WTC11 (cell line): ENCODE data around the gene LGALS9. TPM values are rescaled to one million over a fixed set of nuclear protein-coding genes. Genes with fewer than 3 reads are reported as not detected.
"Not testable (repeated sequence)": the region's sequence is repeated elsewhere in the genome, so short reads cannot be mapped to it uniquely, and the experiment has no call there.

Source experiments
- ATAC-seq: fragments of 200-7000 bp; cut with Tn5 transposase; 2 replicates; pipeline ENCODE4 v1.10.0; 2021; ENCODE audit warnings: mild to moderate bottlenecking, moderate library complexity
- CTCF ChIA-PET: fragments of 300-600 bp; sonication (Branson Sonifier 250); formaldehyde crosslinking; loops from one replicate; lab custom pipeline; 2021; ENCODE audit warnings: antibody characterized with exemption; lab: Charles Lee
- POLR2A ChIA-PET: fragments of 350-600 bp; sonication (Branson Sonifier 250); formaldehyde crosslinking; loops from one replicate; lab custom pipeline; 2021; ENCODE audit warnings: antibody characterized with exemption; lab: Charles Lee
- DNase-seq: peaks from one replicate; pipeline ENCODE4 v3.0.0; 2021; ENCODE audit warnings: low spot score
- H3K27ac Mint-ChIP-seq: 2 replicates; pipeline ENCODE4 v1.8.0; 2021; ENCODE audit warnings: mixed read lengths
- H3K27me3 Mint-ChIP-seq: 2 replicates; pipeline ENCODE4 v1.8.0; 2021; ENCODE audit warnings: low read depth, mild to moderate bottlenecking, moderate library complexity, mixed read lengths
- H3K36me3 Mint-ChIP-seq: 2 replicates; pipeline ENCODE4 v1.8.0; 2021; ENCODE audit warnings: mixed read lengths
- H3K4me1 Mint-ChIP-seq: 2 replicates; pipeline ENCODE4 v1.8.0; 2022; ENCODE audit warnings: mixed read lengths
- H3K4me3 Mint-ChIP-seq: 2 replicates; pipeline ENCODE4 v1.8.0; 2021; ENCODE audit warnings: mild to moderate bottlenecking, moderate library complexity, mixed read lengths
- H3K9me3 Mint-ChIP-seq: 2 replicates; pipeline ENCODE4 v1.8.0; 2021; ENCODE audit warnings: mixed read lengths
- AR ChIP-seq: fragments of 250-450 bp; sonication (Bioruptor Pico); IDR thresholded peaks from 2 replicates; pipeline ENCODE4 v1.9.0; 2021; ENCODE audit warnings: mild to moderate bottlenecking
- ATF6 ChIP-seq: sonication (generic); formaldehyde crosslinking; IDR thresholded peaks from 2 replicates; pipeline ENCODE4 v1.8.1; 2023; ENCODE audit warnings: mild to moderate bottlenecking, missing genetic modification reagents
- E2F4 ChIP-seq: sonication (generic); formaldehyde crosslinking; IDR thresholded peaks from 2 replicates; pipeline ENCODE4 v1.8.1; 2022; ENCODE audit warnings: low read depth, mild to moderate bottlenecking, moderate library complexity, missing genetic modification reagents, borderline replicate concordance
- ELF4 ChIP-seq: sonication (generic); formaldehyde crosslinking; IDR thresholded peaks from 2 replicates; pipeline ENCODE4 v1.8.1; 2022; ENCODE audit warnings: low read depth, mild to moderate bottlenecking, moderate library complexity, missing genetic modification reagents
- FOXP1 ChIP-seq: sonication (generic); formaldehyde crosslinking; IDR thresholded peaks from 2 replicates; pipeline ENCODE4 v1.8.0; 2022; ENCODE audit warnings: missing genetic modification reagents, mild to moderate bottlenecking, moderate library complexity, borderline replicate concordance
- IRF2 ChIP-seq: sonication (generic); formaldehyde crosslinking; IDR thresholded peaks from 2 replicates; pipeline ENCODE4 v1.8.0; 2022; ENCODE audit warnings: low read depth, missing genetic modification reagents, borderline replicate concordance
- RELA ChIP-seq: sonication (generic); formaldehyde crosslinking; IDR thresholded peaks from 2 replicates; pipeline ENCODE4 v1.8.1; 2022; ENCODE audit warnings: missing genetic modification reagents, mild to moderate bottlenecking, borderline replicate concordance
- SMAD4 ChIP-seq: sonication (generic); formaldehyde crosslinking; IDR thresholded peaks from 2 replicates; pipeline ENCODE4 v1.8.0; 2022; ENCODE audit warnings: mild to moderate bottlenecking, missing genetic modification reagents
- SOX15 ChIP-seq: fragments of 250-450 bp; sonication (Bioruptor Pico); IDR thresholded peaks from 2 replicates; pipeline ENCODE4 v1.9.0; 2021; ENCODE audit warnings: mild to moderate bottlenecking
- TCF7 ChIP-seq: sonication (generic); formaldehyde crosslinking; IDR thresholded peaks from 2 replicates; pipeline ENCODE4 v1.8.0; 2022; ENCODE audit warnings: mild to moderate bottlenecking, low read depth, missing genetic modification reagents, moderate library complexity
- TEAD4 ChIP-seq: sonication (generic); formaldehyde crosslinking; IDR thresholded peaks from 2 replicates; pipeline ENCODE4 v1.8.0; 2022; ENCODE audit warnings: mild to moderate bottlenecking, missing genetic modification reagents
- ZNF121 ChIP-seq: sonication (generic); formaldehyde crosslinking; IDR thresholded peaks from 2 replicates; pipeline ENCODE4 v1.8.0; 2023; ENCODE audit warnings: missing genetic modification reagents
- ZNF263 ChIP-seq: sonication (generic); formaldehyde crosslinking; IDR thresholded peaks from 2 replicates; pipeline ENCODE4 v1.8.1; 2022; ENCODE audit warnings: low read depth, mild to moderate bottlenecking, moderate library complexity, missing genetic modification reagents
- ZNF423 ChIP-seq: fragments of 250-450 bp; sonication (Bioruptor Pico); IDR thresholded peaks from 2 replicates; pipeline ENCODE4 v2.1.2; 2022; ENCODE audit warnings: mild to moderate bottlenecking, moderate library complexity
- total RNA-seq: library from RNA; stranded (reverse); gene quantifications from 3 replicates; pipeline ENCODE4 v1.2.3, GENCODE V29; 2021
- TF ChIP-seq, protein P1 (sequence below): fragments of 250-450 bp; sonication (Bioruptor Pico); conservative IDR thresholded peaks from 2 replicates; pipeline ENCODE4 v1.9.0; 2021; ENCODE audit warnings: mild to moderate bottlenecking
- TF ChIP-seq, protein P2 (sequence below): fragments of 200-600 bp; IDR thresholded peaks from 2 replicates; pipeline ENCODE4 v1.8.0; 2022; ENCODE audit warnings: antibody characterized with exemption

Gene LGALS9
- total RNA-seq, 1 experiment from 2014 or later, result 5.7 TPM

GRCh38 chr17:27628376-27628775 is 2.6 kb upstream of the LGALS9 start (continued):
- TF ChIP-seq, protein P1, sequence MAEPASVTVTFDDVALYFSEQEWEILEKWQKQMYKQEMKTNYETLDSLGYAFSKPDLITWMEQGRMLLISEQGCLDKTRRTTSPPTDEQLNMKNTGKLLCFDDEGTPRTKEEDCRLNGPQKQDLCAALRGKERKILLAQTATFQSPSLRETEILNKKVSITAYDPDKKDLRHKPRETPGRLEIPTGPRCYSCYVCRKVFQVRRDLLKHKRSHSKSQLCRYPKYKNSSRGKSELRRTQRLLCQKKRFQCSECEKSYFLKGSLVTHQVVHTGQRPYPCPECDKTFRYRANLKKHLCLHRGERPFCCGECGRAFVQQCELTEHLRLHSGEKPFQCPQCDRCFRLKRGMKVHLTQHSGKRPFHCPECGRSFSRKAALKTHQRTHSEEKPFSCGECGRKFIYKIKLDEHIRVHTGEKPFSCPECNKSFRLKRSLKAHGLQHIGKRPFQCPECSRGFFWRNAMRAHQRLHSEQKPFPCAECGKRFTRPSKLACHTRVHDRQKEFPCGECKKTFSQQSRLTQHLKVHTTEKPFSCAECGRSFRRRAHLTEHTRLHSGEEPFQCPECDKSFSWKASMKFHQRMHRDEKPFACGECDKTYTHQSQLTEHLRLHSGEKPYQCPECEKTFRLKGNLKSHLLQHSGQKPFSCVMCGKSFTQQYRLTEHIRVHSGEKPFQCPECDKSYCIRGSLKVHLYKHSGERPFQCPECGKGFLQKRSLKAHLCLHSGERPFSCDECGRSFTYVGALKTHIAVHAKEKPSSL (CRISPR knock-in tag), result no peak
- TF ChIP-seq TEAD4 (CRISPR knock-in tag), result no peak
- no peak for TF ChIP-seq RELA (CRISPR knock-in tag)
- no peak for TF ChIP-seq AR (CRISPR knock-in tag)

DNA sequence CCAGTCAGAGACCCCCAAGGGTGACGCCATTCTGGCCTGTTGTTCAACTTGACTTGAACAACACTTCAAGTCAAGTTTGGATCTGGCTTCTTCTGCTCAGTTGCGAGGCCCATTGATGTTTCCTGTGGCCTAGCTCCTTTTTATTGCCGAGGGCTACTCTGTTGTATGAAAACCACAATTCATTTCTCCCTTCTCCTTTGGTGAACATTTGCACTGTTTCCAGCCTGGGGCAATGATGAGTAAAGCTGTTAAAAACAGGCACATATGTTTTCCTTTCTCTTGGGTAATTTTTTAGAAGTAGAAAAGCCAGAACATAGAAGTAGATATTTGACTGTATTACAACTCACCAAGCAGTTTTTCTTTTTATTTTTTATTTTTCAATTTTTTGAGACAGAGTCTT is 1.7 kb upstream of the LGALS9 start:
- POLR2A ChIA-PET, H3K4me1 Mint-ChIP-seq, ATAC-seq, H3K36me3 Mint-ChIP-seq, H3K4me3 Mint-ChIP-seq, H3K27ac Mint-ChIP-seq, H3K27me3 Mint-ChIP-seq, DNase-seq, H3K9me3 Mint-ChIP-seq: not testable (repeated sequence)
- CTCF ChIA-PET, result interaction anchor here (1.1 kb wide), 1 partner anchor 21 kb away, joined by 3 read pairs; no protein-coding TSS in a partner anchor

- Mint-ChIP-seq H3K27me3 (no peaks in the 10 kb centered on the region), H3K36me3 (peaks cover 5% of the 10 kb centered on the region), H3K27ac (no peak overlapping the region), H3K9me3 (no peaks in the 10 kb centered on the region), H3K4me1 (0 out of 2 replicates have a peak, but pooled peaks cover 3% of the 10 kb centered on the region), H3K4me3 (no peak overlapping the region)
- ChIA-PET CTCF (interaction anchor here (0.6 to 2.3 kb wide), 4 partner anchors 33 to 651 kb away, joined by 3 to 6 read pairs (median 5); no protein-coding TSS in a partner anchor), POLR2A (no interaction called here)
- DNase-seq, result no peak
- ATAC-seq, result no peak
- TF ChIP-seq ZNF263 (no peak), ATF6 (no peak), FOXP1 (CRISPR knock-in tag) (no peak), ZNF423 (CRISPR knock-in tag) (no peak), SMAD4 (no peak), IRF2 (CRISPR knock-in tag) (no peak), SOX15 (CRISPR knock-in tag) (no peak), ELF4 (CRISPR knock-in tag) (no peak), ZNF121 (CRISPR knock-in tag) (no peak), E2F4 (CRISPR knock-in tag) (no peak), TCF7 (CRISPR knock-in tag) (no peak)
- TF ChIP-seq, protein P2, sequence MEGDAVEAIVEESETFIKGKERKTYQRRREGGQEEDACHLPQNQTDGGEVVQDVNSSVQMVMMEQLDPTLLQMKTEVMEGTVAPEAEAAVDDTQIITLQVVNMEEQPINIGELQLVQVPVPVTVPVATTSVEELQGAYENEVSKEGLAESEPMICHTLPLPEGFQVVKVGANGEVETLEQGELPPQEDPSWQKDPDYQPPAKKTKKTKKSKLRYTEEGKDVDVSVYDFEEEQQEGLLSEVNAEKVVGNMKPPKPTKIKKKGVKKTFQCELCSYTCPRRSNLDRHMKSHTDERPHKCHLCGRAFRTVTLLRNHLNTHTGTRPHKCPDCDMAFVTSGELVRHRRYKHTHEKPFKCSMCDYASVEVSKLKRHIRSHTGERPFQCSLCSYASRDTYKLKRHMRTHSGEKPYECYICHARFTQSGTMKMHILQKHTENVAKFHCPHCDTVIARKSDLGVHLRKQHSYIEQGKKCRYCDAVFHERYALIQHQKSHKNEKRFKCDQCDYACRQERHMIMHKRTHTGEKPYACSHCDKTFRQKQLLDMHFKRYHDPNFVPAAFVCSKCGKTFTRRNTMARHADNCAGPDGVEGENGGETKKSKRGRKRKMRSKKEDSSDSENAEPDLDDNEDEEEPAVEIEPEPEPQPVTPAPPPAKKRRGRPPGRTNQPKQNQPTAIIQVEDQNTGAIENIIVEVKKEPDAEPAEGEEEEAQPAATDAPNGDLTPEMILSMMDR, result no peak
Observed at GRCh38 chr17:27631411-27631760, 398 bp downstream of the LGALS9 start.
